ENCODE results near the gene RAB8A. TPM values are rescaled to one million over a fixed set of nuclear protein-coding genes. Genes with fewer than 3 reads are reported as not detected.

RAB8A gene
- total RNA-seq, 6 experiments from 2014 or later, result 93.5 to 103 (median 100) TPM

GRCh38 chr19:16087940-16088339, 23.7 kb upstream of the RAB8A start:
- DNase-seq, result no peak
- Mint-ChIP-seq H3K27me3 (ENCODE audit: insufficient read depth) (peaks cover 45% of the 10 kb centered on the region), H3K9me3 (peaks cover 10% of the 10 kb centered on the region), H3K4me1 (ENCODE audit: low read depth) (peaks cover 56% of the 10 kb centered on the region), H3K36me3 (ENCODE audit: low read depth) (peaks cover 66% of the 10 kb centered on the region), H3K4me3 (peak overlapping the region; percentile 43; the same call in 1 of the 2 replicates), H3K27ac (peak overlapping the region; percentile 72)
- no peak for TF ChIP-seq CTCF (IDR thresholded peaks at IDR 0.05)

DNA sequence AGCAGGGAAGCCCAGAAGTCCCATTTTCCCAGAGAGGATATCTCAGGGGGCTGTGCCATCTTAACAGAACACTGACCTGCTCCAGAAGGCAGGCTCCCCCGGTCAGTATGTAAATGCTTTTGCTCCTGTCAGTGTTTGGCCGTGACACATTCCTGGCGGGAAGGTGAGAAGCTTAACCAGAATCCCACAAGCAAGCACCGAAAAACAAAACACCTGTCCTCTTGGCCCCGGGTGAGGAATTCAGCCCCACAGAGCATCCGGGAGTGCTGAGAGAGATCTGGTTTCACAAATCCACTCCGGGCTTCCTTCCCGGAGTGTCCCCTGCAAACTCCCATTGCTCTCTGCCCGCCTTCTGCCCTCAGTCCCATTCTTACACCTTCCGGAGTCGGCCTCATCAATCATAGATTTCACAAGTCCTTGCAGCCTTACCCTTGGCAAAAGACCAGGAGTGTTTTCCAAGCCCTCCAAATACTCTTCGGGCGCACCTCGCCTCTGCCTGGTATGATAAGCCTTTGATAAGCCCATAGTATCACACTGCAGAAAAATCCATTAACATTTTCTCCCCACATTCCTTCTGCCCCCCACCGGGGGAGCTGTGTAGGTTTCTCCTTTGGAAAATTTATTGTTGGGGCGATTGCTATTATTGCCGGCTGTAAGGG, 23.2 kb upstream of the RAB8A start:
- no peak for DNase-seq
- Mint-ChIP-seq H3K4me3 (peak overlapping the region; percentile 51; the same call in 1 of the 2 replicates), H3K27ac (peak overlapping the region; percentile 72), H3K36me3 (ENCODE audit: low read depth) (peaks cover 67% of the 10 kb centered on the region), H3K9me3 (peaks cover 10% of the 10 kb centered on the region), H3K4me1 (ENCODE audit: low read depth) (peaks cover 58% of the 10 kb centered on the region), H3K27me3 (ENCODE audit: insufficient read depth) (peaks cover 39% of the 10 kb centered on the region)
- TF ChIP-seq CTCF (IDR thresholded peaks at IDR 0.05), result peak; percentile 65

GRCh38 chr19:16089010-16089846, 22.5 kb upstream of the RAB8A start:
- Mint-ChIP-seq H3K27me3 (ENCODE audit: insufficient read depth) (peaks cover 39% of the 10 kb centered on the region), H3K27ac (peak overlapping the region; percentile 72), H3K4me3 (peak overlapping the region; percentile 51; the same call in 1 of the 2 replicates), H3K9me3 (peaks cover 10% of the 10 kb centered on the region), H3K36me3 (ENCODE audit: low read depth) (peaks cover 69% of the 10 kb centered on the region), H3K4me1 (ENCODE audit: low read depth) (peaks cover 60% of the 10 kb centered on the region)
- DNase-seq, result no peak
- TF ChIP-seq CTCF (IDR thresholded peaks at IDR 0.05), result no peak; the same call in none of the 2 replicates

DNA sequence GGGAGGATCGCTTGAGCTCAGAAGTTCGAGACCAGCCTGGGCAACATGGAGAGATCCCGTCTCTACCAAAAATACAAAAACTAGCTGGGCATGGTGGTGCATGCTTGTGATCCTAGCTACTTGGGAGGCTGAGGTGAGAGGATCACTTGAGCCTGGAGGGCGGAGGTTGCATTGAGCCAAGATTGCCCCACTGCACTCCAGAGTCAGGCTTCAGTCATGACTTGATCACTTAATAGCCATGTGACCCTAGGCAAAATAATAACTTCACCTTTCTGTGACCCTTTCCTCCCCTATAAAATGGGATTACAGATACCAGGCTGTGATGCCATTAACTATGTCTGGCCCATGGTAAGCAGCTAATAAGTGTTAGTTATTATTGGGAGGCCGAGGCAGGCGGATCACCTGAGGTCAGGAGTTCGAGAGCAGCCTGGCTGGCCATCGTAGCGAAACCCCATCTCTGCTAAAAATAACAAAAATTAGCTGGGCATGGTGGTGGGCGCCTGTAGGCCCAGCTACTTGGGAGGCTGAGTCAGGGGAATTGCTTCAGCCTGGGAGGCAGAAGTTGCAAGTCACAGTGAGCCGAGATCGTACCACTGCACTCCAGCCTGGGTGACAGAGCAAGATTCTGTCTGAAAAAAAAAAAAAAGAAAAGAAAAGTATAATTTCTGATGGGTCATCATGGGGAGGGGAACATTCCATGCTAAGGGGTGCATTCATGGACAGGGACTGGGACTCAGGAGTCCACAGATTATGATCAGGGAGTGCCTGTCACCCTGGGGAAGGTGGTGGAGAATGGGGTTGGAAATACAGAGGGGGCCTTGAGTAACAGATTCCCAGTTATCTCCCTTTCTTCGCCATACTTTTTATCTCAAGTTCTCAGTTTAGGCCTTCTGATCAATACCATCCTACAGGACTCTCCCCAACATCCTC, 19.9 kb upstream of the RAB8A start:
- Mint-ChIP-seq H3K27ac (peak overlapping the region; percentile 79), H3K27me3 (ENCODE audit: insufficient read depth) (peaks cover 32% of the 10 kb centered on the region), H3K4me3 (no peak overlapping the region), H3K36me3 (ENCODE audit: low read depth) (peaks cover 67% of the 10 kb centered on the region), H3K9me3 (peaks cover 4% of the 10 kb centered on the region; the same call in 1 of the 2 replicates), H3K4me1 (ENCODE audit: low read depth) (peaks cover 56% of the 10 kb centered on the region)
- no peak for TF ChIP-seq CTCF (IDR thresholded peaks at IDR 0.05)
- no peak for DNase-seq
